Stimulated activated CD8-positive, alpha-beta memory T cell treated with anti-CD3 and anti-CD28 coated beads, Interleukin-4, amount 100 ng/mL, for 24 hours (primary cell): ENCODE results near the gene C4B.
"Not testable (repeated sequence)": the region's sequence is repeated elsewhere in the genome, so short reads cannot be mapped to it uniquely, and the experiment has no call there.

Experiments
- DNase-seq: peaks from one replicate; pipeline ENCODE4 v3.0.0-alpha.2; 2020; ENCODE audit warnings: low read depth

Gene C4B

GRCh38 chr6:31981744-31982143 lies 32.9 kb upstream of the C4B start, which contains the start of gene C4A:
Gene C4A (plus strand): TSS chr6:31982057. CDS start chr6:31982108, 51 bp downstream.
- DNase-seq = not testable (repeated sequence)

GRCh38 chr6:31989363-31989762 lies 25.2 kb upstream of the C4B start:
- not testable (repeated sequence) for DNase-seq

GRCh38 chr6:31994421-31994820 lies 20.2 kb upstream of the C4B start:
- not testable (repeated sequence) for DNase-seq

- DNase-seq = not testable (repeated sequence)
These were observed 18.2 kb upstream of the C4B start for GRCh38 chr6:31996385-31996784.

GRCh38 chr6:32002546-32003268 lies 11.9 kb upstream of the C4B start:
- DNase-seq = not testable (repeated sequence)

- DNase-seq = not testable (repeated sequence)
These were observed 11.3 kb upstream of the C4B start for GRCh38 chr6:32003301-32003700.

GRCh38 chr6:32004393-32004792 lies 10.2 kb upstream of the C4B start:
- DNase-seq = not testable (repeated sequence)

- not testable (repeated sequence) for DNase-seq
These were observed 9.6 kb upstream of the C4B start for GRCh38 chr6:32004864-32005537.

GRCh38 chr6:32005538-32005880 lies 9.1 kb upstream of the C4B start:
- DNase-seq = not testable (repeated sequence)

GRCh38 chr6:32005991-32006529 lies 8.5 kb upstream of the C4B start:
- not testable (repeated sequence) for DNase-seq

- not testable (repeated sequence) for DNase-seq
These were observed 7.5 kb upstream of the C4B start for GRCh38 chr6:32007086-32007485.

GRCh38 chr6:32008037-32008436 lies 6.6 kb upstream of the C4B start:
- not testable (repeated sequence) for DNase-seq

GRCh38 chr6:32008616-32009015 lies 6.0 kb upstream of the C4B start:
- DNase-seq = not testable (repeated sequence)

- DNase-seq = not testable (repeated sequence)
These were observed 5.1 kb upstream of the C4B start for GRCh38 chr6:32009537-32009936.

- DNase-seq = not testable (repeated sequence)
These were observed 3.6 kb upstream of the C4B start for GRCh38 chr6:32010856-32011530.

GRCh38 chr6:32012941-32013617 lies 1.5 kb upstream of the C4B start:
- DNase-seq = not testable (repeated sequence)

- not testable (repeated sequence) for DNase-seq
These were observed 857 bp upstream of the C4B start for GRCh38 chr6:32013738-32014137.

GRCh38 chr6:32022100-32022499 lies 7.5 kb downstream of the C4B start:
- DNase-seq = not testable (repeated sequence)

GRCh38 chr6:32028631-32029030 lies 14.0 kb downstream of the C4B start:
- DNase-seq = not testable (repeated sequence)

GRCh38 chr6:32029553-32029952 lies 15.0 kb downstream of the C4B start:
- not testable (repeated sequence) for DNase-seq

- DNase-seq = not testable (repeated sequence)
These were observed 20.9 kb downstream of the C4B start for GRCh38 chr6:32035283-32036013.
